DND-41 (cell line): ENCODE results near the gene SH3BGRL3.

ENCODE experiments used
- ATAC-seq: fragments of 200-7000 bp; cut with Tn5 transposase; 3 replicates; pipeline ENCODE4 v1.9.1; 2021; ENCODE audit warnings: low read depth; ENCODE audit not compliant: insufficient read depth
- DNase-seq: peaks from one replicate; pipeline ENCODE4 v3.0.0-alpha.2; 2020
- H2AFZ ChIP-seq: 2 replicates; pipeline ENCODE4 v1.6.0; 2012; ENCODE audit warnings: low read depth, low read length
- H3K27ac ChIP-seq: 2 replicates; pipeline ENCODE4 v1.5.1; 2012; ENCODE audit warnings: low read length, inconsistent platforms
- H3K27me3 ChIP-seq: fragments of 200-600 bp; sonication (generic); 2 replicates; pipeline ENCODE4 v1.6.0; 2012; ENCODE audit warnings: low read length, mild to moderate bottlenecking, inconsistent platforms; ENCODE audit not compliant: insufficient read depth, poor library complexity
- H3K36me3 ChIP-seq: 2 replicates; pipeline ENCODE4 v1.5.1; 2012; ENCODE audit warnings: low read length, inconsistent platforms; ENCODE audit not compliant: insufficient read depth
- H3K4me1 ChIP-seq: 2 replicates; pipeline ENCODE4 v1.5.1; 2012; ENCODE audit warnings: mild to moderate bottlenecking, low read length; ENCODE audit not compliant: insufficient read depth
- H3K4me2 ChIP-seq: 2 replicates; pipeline ENCODE4 v1.6.0; 2012; ENCODE audit warnings: mild to moderate bottlenecking, moderate library complexity, low read length, inconsistent platforms; ENCODE audit not compliant: insufficient read depth
- H3K4me3 ChIP-seq, 2 experiments: fragments of 200-600 bp in 1 of 2; shearing (Covaris generic) in 1 of 2; 2 replicates each; pipeline ENCODE4 v1.5.1; 2012 to 2016; ENCODE audit warnings: inconsistent platforms in 2 of 2, low read length in 2 of 2, mild to moderate bottlenecking in 2 of 2, low read depth in 1 of 2, moderate library complexity in 1 of 2
- H3K79me2 ChIP-seq: 2 replicates; pipeline ENCODE4 v1.6.0; 2012; ENCODE audit warnings: low read length, inconsistent platforms; ENCODE audit not compliant: insufficient read depth
- H3K9ac ChIP-seq: 2 replicates; pipeline ENCODE4 v1.6.0; 2012; ENCODE audit warnings: low read depth, mild to moderate bottlenecking, inconsistent platforms, low read length, moderate library complexity
- H3K9me3 ChIP-seq: 2 replicates; pipeline ENCODE4 v1.5.1; 2012; ENCODE audit warnings: low read length, moderate library complexity, mild to moderate bottlenecking, inconsistent platforms; ENCODE audit not compliant: insufficient read depth, severe bottlenecking
- H4K20me1 ChIP-seq: 2 replicates; pipeline ENCODE4 v1.6.0; 2012; ENCODE audit warnings: low read length; ENCODE audit not compliant: insufficient read depth
- CTCF ChIP-seq: IDR thresholded peaks from 2 replicates; pipeline ENCODE4 v1.5.1; 2012; ENCODE audit warnings: borderline replicate concordance, low read length, moderate library complexity, mild to moderate bottlenecking; ENCODE audit not compliant: poor library complexity, severe bottlenecking; ENCODE audit errors: extremely low read depth
- EZH2 ChIP-seq: IDR thresholded peaks from 3 replicates; pipeline ENCODE4 v1.6.1; 2012; ENCODE audit warnings: borderline replicate concordance, low read depth, mild to moderate bottlenecking, moderate library complexity, low read length, inconsistent platforms; ENCODE audit not compliant: severe bottlenecking

Gene SH3BGRL3

GRCh38 chr1:26295194-26296138 lies 15.6 kb downstream of the SH3BGRL3 start:
- Histone ChIP-seq H3K36me3 (no peaks in the 10 kb centered on the region), H2AFZ (no peak overlapping the region), H3K4me1 (peaks cover 17% of the 10 kb centered on the region), H4K20me1 (no peaks in the 10 kb centered on the region), H3K9ac (no peak overlapping the region), H3K9me3 (no peaks in the 10 kb centered on the region), H3K4me3 (no peak overlapping the region), H3K79me2 (no peaks in the 10 kb centered on the region), H3K4me2 (no peak overlapping the region), H3K27ac (no peak overlapping the region), H3K27me3 (no peaks in the 10 kb centered on the region)
- no peak for ATAC-seq
- TF ChIP-seq EZH2 (no peak), CTCF (no peak)
- DNase-seq = no peak

- Histone ChIP-seq H3K79me2 (no peaks in the 10 kb centered on the region), H3K9ac (no peak overlapping the region), H3K4me3 (no peak overlapping the region), H4K20me1 (no peaks in the 10 kb centered on the region), H3K36me3 (no peaks in the 10 kb centered on the region), H3K27me3 (no peaks in the 10 kb centered on the region), H2AFZ (no peak overlapping the region), H3K4me2 (no peak overlapping the region), H3K4me1 (peaks cover 7% of the 10 kb centered on the region), H3K27ac (no peak overlapping the region), H3K9me3 (no peaks in the 10 kb centered on the region)
- no peak for ATAC-seq
- DNase-seq = no peak
- no peak for TF ChIP-seq EZH2
- TF ChIP-seq CTCF = no peak
These were observed 16.6 kb downstream of the SH3BGRL3 start for GRCh38 chr1:26296340-26297056.

- Histone ChIP-seq H3K4me1 (no peaks in the 10 kb centered on the region), H3K27ac (no peak overlapping the region), H4K20me1 (no peaks in the 10 kb centered on the region), H3K4me3 (no peak overlapping the region), H3K79me2 (no peaks in the 10 kb centered on the region), H3K9ac (no peak overlapping the region), H3K36me3 (no peaks in the 10 kb centered on the region), H2AFZ (no peak overlapping the region), H3K9me3 (no peaks in the 10 kb centered on the region), H3K27me3 (no peaks in the 10 kb centered on the region), H3K4me2 (no peak overlapping the region)
- TF ChIP-seq CTCF (no peak), EZH2 (no peak)
- no peak for DNase-seq
- ATAC-seq = no peak
These were observed 17.3 kb downstream of the SH3BGRL3 start for GRCh38 chr1:26297057-26297790.
